RWPE2 (cell line): ENCODE data around the gene FXYD2.
A peak's percentile ranks its signal among the peaks of the same experiment; 100 is the strongest.

ENCODE experiments used
- ATAC-seq: fragments of 200-7000 bp; cut with Tn5 transposase; 3 replicates; pipeline ENCODE4 v1.9.1; 2021; ENCODE audit warnings: low read depth
- DNase-seq: peaks from one replicate; pipeline ENCODE4 v3.0.0-alpha.2; 2020; ENCODE audit warnings: low spot score
- H3K27ac ChIP-seq: fragments of 450-650 bp; 2 replicates; pipeline ENCODE4 v1.5.1; 2017; ENCODE audit warnings: mild to moderate bottlenecking; ENCODE audit not compliant: poor library complexity, severe bottlenecking
- H3K27me3 ChIP-seq: fragments of 250-450 bp; sonication (Bioruptor Pico); 2 replicates; pipeline ENCODE4 v1.5.1; 2021; ENCODE audit warnings: mild to moderate bottlenecking, moderate library complexity; ENCODE audit not compliant: insufficient read depth, poor library complexity, severe bottlenecking
- H3K36me3 ChIP-seq: fragments of 250-450 bp; sonication (Bioruptor Pico); 2 replicates; pipeline ENCODE4 v1.5.1; 2020; ENCODE audit warnings: low read depth, mild to moderate bottlenecking, moderate library complexity
- H3K4me1 ChIP-seq: fragments of 250-450 bp; sonication (Bioruptor Pico); 2 replicates; pipeline ENCODE4 v1.5.1; 2021; ENCODE audit warnings: mild to moderate bottlenecking, moderate library complexity; ENCODE audit not compliant: insufficient read depth, poor library complexity, severe bottlenecking
- H3K4me3 ChIP-seq: fragments of 250-450 bp; sonication (Bioruptor Pico); 2 replicates; pipeline ENCODE4 v1.5.1; 2021; ENCODE audit warnings: mild to moderate bottlenecking, moderate library complexity; ENCODE audit not compliant: severe bottlenecking
- H3K9me3 ChIP-seq: fragments of 250-450 bp; sonication (Bioruptor Pico); 2 replicates; pipeline ENCODE4 v1.5.1; 2021; ENCODE audit warnings: mild to moderate bottlenecking, moderate library complexity; ENCODE audit not compliant: severe bottlenecking
- CTCF ChIP-seq: fragments of 450-650 bp; IDR thresholded peaks from one replicate; pipeline ENCODE4 v1.5.1; 2017; ENCODE audit warnings: mild to moderate bottlenecking, moderate library complexity; ENCODE audit not compliant: poor library complexity, severe bottlenecking

Gene FXYD2

GRCh38 chr11:117862753-117863152 is 38.2 kb upstream of the FXYD2 start:
- Histone ChIP-seq H3K4me1 (no peaks in the 10 kb centered on the region), H3K27ac (no peak overlapping the region), H3K4me3 (no peak overlapping the region), H3K27me3 (no peaks in the 10 kb centered on the region), H3K36me3 (no peaks in the 10 kb centered on the region), H3K9me3 (peaks cover 2% of the 10 kb centered on the region)
- no peak for TF ChIP-seq CTCF
- DNase-seq = no peak
- ATAC-seq = no peak

DNA sequence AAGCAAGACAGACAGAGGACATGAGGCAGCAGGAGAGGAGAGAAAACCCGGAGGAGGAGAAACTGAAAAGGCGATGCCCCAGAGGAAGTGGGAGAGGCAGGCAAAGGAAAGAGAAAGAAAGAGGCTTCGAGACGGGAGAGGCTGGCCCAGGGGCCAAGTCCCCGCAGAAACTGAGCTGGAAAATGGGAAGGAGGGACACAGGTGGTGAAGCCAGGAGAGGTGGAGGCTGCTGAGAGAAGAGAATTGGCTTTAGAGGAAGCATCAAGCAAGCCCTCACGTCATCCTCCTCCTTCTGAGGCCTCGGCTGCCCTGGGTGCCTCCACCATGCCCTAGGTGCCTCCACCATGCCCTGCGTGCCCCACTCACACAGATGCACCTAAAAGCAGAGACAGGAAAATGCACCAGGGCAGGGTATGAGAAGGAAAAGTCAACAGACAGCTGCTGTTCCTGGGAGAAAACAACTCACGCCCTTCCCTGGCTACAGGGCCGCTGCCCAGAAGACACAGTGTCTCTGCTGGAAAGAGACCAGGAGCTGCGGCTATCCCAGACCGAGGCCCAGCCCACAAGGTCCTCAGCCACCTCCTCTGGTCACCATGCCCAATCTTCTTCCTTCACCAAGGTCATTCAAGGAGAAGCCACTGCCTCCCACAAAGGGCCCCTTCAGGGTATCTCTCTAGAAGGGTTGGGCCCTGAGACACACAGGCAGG is 37.6 kb upstream of the FXYD2 start:
- H3K4me1 ChIP-seq = no peaks in the 10 kb centered on the region
- H3K4me3 ChIP-seq = no peak overlapping the region
- no peak for DNase-seq
- no peak for TF ChIP-seq CTCF
- no peak for ATAC-seq
- H3K27me3 ChIP-seq = no peaks in the 10 kb centered on the region
- no peaks in the 10 kb centered on the region for H3K36me3 ChIP-seq
- H3K9me3 ChIP-seq = peaks cover 2% of the 10 kb centered on the region
- H3K27ac ChIP-seq = no peak overlapping the region

GRCh38 chr11:117861151-117862018 is 36.8 kb upstream of the FXYD2 start:
- H3K4me1 ChIP-seq = no peaks in the 10 kb centered on the region
- no peak overlapping the region for H3K27ac ChIP-seq
- H3K4me3 ChIP-seq = no peak overlapping the region
- H3K9me3 ChIP-seq = peaks cover 2% of the 10 kb centered on the region
- H3K36me3 ChIP-seq = no peaks in the 10 kb centered on the region
- H3K27me3 ChIP-seq = no peaks in the 10 kb centered on the region
- DNase-seq = no peak
- TF ChIP-seq CTCF = no peak
- ATAC-seq = peak; percentile 75

- ATAC-seq = no peak
- no peaks in the 10 kb centered on the region for H3K27me3 ChIP-seq
- TF ChIP-seq CTCF = no peak
Observed at GRCh38 chr11:117860139-117860538, 35.6 kb upstream of the FXYD2 start.

More at GRCh38 chr11:117860139-117860538, 35.6 kb upstream of the FXYD2 start:
- Histone ChIP-seq H3K27ac (no peak overlapping the region), H3K36me3 (no peaks in the 10 kb centered on the region), H3K4me3 (no peak overlapping the region), H3K9me3 (peaks cover under 1% of the 10 kb centered on the region), H3K4me1 (no peaks in the 10 kb centered on the region)
- DNase-seq = no peak
